Stimulated activated CD8-positive, alpha-beta memory T cell treated with anti-CD3 and anti-CD28 coated beads, Interleukin-15, amount 100 ng/mL, for 48 hours (primary cell): ENCODE results near the gene HYAL3.
A peak's percentile ranks its signal among the peaks of the same experiment; 100 is the strongest.
"Not testable (repeated sequence)": the region's sequence is repeated elsewhere in the genome, so short reads cannot be mapped to it uniquely, and the experiment has no call there.

Experiments used
- DNase-seq, 2 donors: peaks; one replicate each; pipeline ENCODE4 v3.0.0-alpha.2; 2020; ENCODE audit warnings: low read depth in 2 of 2

HYAL3 gene

GRCh38 chr3:50290161-50290641, 9.0 kb downstream of the HYAL3 start:
- no peak for DNase-seq

DNA sequence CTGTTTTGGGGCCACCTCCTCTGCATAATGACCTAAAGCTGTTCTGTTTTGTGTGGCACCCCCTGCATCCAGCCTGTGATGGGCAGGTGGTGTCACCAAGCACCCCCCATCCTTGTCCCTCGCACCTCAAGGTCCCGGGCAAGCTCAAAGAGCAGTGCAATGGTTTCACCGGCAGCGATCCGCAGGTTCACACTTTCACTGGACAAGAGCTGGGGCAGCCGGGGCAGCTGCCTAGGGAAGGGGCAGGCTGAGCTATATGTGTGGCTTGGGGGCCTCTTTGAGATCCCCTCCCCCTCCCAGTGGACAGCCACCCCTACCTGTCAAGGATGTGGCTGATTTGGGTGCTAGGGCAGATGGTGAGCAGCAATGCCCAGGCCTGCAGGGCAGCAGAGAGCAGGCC, 10.1 kb downstream of the HYAL3 start:
- DNase-seq = no peak

DNA sequence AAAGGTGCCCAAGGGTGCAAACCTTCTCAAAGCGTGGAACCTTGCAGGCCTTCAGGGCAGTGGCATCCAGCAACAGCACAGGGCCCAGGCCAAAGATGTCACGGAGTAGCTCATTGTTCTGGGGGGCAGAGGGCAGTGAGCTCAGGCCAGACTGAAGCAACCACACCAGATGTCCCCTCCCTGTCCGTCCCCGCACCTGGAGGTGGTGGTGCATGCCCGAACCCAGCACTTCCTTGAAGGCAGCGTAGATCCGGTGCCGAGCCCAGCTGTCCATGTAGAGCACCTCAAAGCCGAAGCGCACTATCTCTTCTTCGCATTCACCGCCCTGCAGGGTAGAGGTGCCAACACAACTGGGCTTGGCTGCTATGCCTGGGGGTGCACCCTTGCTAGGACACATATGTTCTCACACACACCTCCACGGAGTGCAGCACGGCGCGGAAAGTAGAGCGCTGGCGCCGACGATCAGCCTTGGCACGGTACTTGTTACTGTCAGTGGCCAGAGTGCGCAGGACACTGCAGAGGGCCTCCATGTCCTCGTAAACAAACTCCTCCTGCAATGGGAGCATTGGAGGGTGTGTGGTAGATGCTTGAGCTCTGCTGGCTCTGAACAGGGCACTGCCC, 10.7 kb downstream of the HYAL3 start:
- DNase-seq = no peak

- DNase-seq = no peak
These were observed 11.9 kb downstream of the HYAL3 start for GRCh38 chr3:50287262-50287661.

DNA sequence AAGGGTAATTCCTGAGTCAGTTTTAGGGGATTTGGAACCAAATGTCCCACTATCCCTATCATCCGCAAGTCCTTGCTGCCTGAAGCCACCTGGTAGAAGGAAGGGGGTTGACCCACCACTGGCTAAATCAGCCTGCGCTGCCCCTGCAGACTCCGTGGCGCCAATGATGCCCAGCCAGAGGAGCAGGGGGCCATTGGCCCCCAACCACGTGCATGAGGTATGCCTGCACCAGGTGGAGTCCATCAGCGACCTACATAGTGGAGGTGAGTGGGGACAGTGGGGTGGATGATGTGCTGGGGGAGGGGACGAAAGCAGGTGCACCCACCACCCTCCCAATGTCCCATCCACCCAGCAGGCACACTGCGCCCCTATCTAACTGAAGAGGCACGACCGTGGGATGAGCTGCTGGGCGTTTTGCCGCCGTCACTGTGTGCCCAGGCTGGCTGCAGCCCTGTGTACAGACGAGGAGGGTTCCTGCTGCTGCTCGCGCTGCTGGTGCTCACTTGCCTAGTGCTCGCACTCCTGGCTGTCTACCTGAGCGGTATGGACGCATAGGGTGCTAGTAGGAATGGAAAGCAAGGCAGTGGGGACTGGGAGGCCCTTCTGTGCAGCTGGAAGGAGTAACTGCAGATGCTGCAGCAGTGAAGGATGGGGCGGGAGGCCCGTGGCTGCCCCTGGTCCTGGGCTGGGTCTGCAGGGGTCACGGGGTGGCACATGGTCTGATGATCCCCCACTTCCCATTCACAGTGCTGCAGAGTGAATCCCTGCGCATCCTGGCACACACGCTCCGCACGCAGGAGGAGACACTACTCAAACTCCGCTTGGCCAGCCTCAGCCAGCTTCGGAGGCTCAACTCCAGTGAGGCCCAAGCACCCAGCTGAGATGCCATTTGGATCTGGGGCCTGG, 12.6 kb downstream of the HYAL3 start:
- no peak for DNase-seq

DNA sequence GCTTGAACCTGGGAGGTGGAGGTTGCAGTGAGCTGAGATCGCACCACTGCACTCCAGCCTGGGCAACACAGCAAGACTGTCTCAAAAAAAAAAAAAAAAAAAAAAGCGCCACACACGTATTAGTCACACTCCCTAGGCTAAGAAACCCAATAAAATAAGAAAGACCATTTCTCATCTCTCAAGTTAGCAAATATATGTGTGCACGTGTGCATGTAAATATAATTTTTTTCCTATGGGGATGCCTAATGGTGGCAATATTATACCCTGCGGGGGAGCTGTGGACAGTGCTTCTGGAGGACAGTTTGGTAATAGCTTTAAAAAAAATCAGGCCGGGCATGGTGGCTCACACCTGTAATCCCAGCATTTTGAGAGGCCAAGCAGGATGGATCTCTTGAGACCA, 15.1 kb downstream of the HYAL3 start:
- DNase-seq = not testable (repeated sequence)

DNA sequence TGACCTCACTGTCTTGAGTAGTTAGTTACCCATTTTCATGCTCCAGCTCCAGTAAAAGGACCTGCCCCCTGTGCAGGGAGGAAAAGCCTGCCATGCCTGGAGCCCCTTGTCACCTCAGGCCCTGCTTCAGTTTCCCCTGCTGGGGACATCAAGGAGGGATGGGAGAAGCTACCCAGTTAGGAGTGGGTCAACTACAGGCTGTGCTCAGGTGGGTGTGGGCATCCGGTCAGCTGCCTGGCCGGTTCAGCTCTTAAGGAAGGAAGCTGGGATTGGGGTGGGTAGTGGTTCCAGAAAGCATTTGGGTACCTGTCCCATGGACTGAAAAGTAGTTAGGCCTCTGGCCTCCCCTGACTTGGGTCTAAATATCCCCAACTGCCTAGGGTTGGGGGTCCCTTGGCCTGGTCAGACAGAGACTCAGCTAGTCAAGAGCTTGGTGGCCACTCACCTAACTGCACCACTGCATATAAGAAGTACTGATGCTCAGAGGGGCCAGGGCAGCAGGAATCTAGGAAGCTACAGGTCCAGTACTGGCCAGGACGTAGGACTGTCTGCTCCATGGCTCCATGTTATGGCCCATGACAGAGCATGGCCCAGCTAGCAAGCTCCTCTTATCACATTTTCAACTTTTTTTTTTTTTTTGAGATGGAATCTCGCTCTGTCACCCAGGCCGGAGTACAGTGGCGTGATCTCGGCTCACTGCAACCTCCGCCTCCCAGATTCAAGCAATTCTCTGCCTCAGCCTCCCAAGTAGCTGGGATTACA, 19.8 kb downstream of the HYAL3 start:
- no peak for DNase-seq

DNA sequence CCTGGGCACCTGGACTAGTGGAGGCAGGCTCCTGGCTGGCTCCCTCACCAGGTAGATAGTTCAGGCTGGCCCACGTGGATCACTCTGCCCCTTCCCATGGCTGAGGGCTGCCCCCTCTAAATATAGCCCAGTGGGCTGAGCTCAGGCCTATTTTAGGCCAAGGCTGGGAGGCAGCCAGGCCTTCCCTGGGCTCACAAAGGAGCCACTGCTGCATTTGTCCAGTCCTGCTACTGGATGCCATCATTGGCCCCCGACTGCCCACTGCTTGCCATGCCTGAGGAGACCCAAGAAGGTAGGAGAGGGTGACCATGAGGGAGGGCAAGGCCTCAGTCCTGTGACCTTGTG, 20.4 kb downstream of the HYAL3 start, which contains the start of gene LSMEM2:
LSMEM2 (plus strand) TSS at position 208 of the 345 bp plus-strand sequence; CDS start at position 235, 27 bp downstream.
- DNase-seq = no peak

- DNase-seq = no peak
These were observed 20.9 kb downstream of the HYAL3 start for GRCh38 chr3:50278123-50278879.

GRCh38 chr3:50276762-50277101, 22.5 kb downstream of the HYAL3 start:
- no peak for DNase-seq

- no peak for DNase-seq
These were observed 23.0 kb downstream of the HYAL3 start for GRCh38 chr3:50275996-50276761.

DNA sequence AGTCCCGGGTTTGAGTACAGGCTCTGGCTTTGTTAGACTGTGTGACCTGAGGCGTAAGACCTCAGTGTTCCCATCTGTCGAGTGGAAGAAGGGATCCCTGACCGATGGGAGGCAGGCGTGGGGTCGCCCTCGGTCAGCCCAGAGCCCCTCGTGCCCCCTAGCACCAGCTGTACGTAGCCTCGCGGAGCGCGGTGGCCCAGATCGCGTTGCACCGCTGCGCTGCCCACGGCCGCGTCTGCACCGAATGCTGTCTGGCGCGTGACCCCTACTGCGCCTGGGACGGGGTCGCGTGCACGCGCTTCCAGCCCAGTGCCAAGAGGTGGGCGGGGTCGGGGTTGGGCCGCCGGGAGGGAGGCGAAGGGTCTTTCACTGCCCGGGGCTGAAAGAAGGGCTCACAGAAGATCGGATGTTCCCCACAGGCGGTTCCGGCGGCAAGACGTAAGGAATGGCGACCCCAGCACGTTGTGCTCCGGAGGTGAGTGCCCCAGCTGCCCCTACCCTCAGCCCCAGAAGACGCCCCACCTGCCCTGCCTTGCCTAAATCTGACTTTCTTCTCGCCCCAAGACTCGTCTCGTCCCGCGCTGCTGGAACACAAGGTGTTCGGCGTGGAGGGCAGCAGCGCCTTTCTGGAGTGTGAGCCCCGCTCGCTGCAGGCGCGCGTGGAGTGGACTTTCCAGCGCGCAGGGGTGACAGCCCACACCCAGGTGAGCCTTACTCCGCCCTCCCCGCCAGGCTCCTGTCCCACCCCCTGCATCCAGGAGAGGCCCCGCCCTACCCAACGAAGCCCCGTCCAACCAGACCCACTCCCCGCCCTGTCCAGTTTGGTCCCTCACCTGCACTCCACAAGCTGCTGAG, 23.8 kb downstream of the HYAL3 start:
- DNase-seq = no peak

DNA sequence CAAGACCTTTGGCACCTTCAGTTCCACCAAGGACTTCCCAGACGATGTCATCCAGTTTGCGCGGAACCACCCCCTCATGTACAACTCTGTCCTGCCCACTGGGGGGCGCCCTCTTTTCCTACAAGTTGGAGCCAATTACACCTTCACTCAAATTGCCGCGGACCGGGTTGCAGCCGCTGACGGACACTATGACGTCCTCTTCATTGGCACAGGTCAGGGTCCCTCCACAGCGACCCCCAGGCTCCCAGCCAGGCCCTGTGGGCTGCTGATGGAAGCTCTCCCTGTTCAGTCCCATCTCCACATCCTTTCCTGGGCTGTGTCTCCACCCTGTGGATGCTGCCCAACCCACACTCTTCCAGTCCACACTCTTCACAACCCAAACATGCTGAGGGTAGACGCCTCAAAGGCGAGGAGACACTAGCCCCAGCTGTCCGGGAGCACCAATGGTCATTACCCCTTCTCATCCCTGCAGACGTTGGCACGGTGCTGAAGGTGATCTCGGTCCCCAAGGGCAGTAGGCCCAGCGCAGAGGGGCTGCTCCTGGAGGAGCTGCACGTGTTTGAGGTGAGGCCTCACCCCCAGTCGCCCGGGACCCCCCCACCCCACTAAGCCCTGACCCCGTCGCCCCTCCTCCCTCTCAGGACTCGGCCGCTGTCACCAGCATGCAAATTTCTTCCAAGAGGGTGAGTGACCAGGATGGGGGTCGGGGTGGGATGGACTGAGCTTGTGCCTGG, 24.7 kb downstream of the HYAL3 start:
- peak; percentile 48 to 55 for DNase-seq

- DNase-seq = no peak
These were observed 25.5 kb downstream of the HYAL3 start for GRCh38 chr3:50273689-50274065.

DNA sequence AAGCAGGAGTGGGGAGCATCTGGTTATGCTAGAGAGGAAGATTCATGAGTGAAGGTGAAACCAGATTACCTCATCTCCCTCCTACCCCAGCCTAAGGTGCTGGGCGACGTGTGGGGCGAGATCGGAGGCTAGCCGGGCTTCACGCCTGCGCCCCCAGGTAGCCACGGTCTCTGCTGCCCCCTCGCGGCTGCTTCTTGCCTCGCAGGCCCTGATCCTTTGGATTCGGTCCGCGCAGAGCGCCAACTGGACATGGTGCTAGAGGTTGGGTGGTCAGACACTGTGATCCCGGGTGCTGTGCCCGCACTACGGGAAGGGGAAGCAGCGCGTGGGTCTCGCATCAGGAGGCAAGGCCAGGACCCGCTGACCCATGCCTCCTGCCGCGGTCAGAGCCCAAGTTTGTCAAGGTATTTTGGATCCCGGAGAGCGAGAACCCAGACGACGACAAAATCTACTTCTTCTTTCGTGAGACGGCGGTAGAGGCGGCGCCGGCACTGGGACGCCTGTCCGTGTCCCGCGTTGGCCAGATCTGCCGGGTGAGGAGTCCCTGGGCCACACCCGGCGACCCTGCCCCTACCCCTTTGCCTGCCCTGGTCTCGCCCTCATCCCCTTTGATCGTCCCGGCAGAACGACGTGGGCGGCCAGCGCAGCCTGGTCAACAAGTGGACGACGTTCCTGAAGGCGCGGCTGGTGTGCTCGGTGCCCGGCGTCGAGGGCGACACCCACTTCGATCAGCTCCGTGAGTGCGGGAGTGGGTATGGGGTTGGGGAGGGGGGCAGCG, 26.1 kb downstream of the HYAL3 start:
- DNase-seq = peak; percentile 76 to 80

DNA sequence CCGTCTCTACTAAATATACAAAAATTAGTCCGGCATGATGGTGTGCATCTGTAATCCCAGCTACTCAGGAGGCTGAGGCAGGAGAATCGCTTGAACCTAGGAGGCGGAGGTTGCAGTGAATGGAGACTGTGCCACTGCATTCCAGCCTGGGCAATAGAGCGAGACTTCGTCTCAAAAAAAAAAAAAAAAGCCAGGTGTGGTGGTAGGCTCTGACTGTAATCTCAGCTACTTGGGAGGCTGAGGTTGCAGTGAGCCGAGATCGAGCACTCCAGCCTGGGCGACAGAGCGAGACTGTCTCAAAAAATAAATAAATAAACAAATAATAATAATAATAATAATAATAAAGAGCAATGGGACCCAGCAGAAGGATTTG, 26.7 kb downstream of the HYAL3 start:
- DNase-seq = not testable (repeated sequence)

- no peak for DNase-seq
These were observed 27.8 kb downstream of the HYAL3 start for GRCh38 chr3:50271314-50271936.
